Lower lobe of right lung (tissue), 2 donors: ENCODE measurements around the gene NMRK2. TPM values are rescaled to one million over a fixed set of nuclear protein-coding genes. Genes with fewer than 3 reads are reported as not detected.
"Not testable (repeated sequence)": the region's sequence is repeated elsewhere in the genome, so short reads cannot be mapped to it uniquely, and the experiment has no call there.

Experiments used
- ATAC-seq, 2 donors: fragments of 200-7000 bp; cut with Tn5 transposase; one replicate each; pipeline ENCODE4 v1.9.1; 2020 to 2022; ENCODE audit warnings: mild to moderate bottlenecking in 2 of 2, moderate library complexity in 2 of 2
- DNase-seq: peaks from one replicate; pipeline ENCODE4 v3.0.0-alpha.2; 2020
- H3K27ac ChIP-seq: fragments of 200-600 bp; one replicate; pipeline ENCODE4 v1.8.0; 2022
- H3K27me3 ChIP-seq: fragments of 200-600 bp; one replicate; pipeline ENCODE4 v1.8.0; 2022; ENCODE audit warnings: low read depth
- H3K36me3 ChIP-seq: fragments of 200-600 bp; one replicate; pipeline ENCODE4 v1.8.0; 2022; ENCODE audit warnings: mild to moderate bottlenecking
- H3K4me1 ChIP-seq: fragments of 200-600 bp; one replicate; pipeline ENCODE4 v1.8.0; 2022
- H3K4me3 ChIP-seq: fragments of 200-600 bp; one replicate; pipeline ENCODE4 v1.8.0; 2022; ENCODE audit warnings: mild to moderate bottlenecking
- H3K9me3 ChIP-seq: fragments of 200-600 bp; one replicate; pipeline ENCODE4 v1.8.0; 2022
- CTCF ChIP-seq: fragments of 200-600 bp; IDR thresholded peaks from one replicate; pipeline ENCODE4 v1.8.0; 2022; ENCODE audit warnings: antibody characterized with exemption, mild to moderate bottlenecking
- intact Hi-C: fragments of 100-400 bp; cut with DNase I; formaldehyde crosslinking; loops from one replicate; pipeline ENCODE4 v1.11.0; 2022
- total RNA-seq: library from RNA; stranded (reverse); fragmentation: NEBNext Ultra II Directional; extraction: Animal tissue kit (Norgen Biotek cat#: 25700); gene quantifications from one replicate; pipeline ENCODE4 v1.2.1, GENCODE V29; 2021
- donor health status: DM: no; HTN: yes; CAD: no; lungs with severe emphysema.

Gene NMRK2
- total RNA-seq, 1 donor from 2014 or later, result not detected

- H3K36me3 ChIP-seq, result peaks cover 72% of the 10 kb centered on the region
- H3K9me3 ChIP-seq, result no peaks in the 10 kb centered on the region
- ATAC-seq (no peak), DNase-seq (no peak)
- H3K4me3 ChIP-seq, result no peak overlapping the region
- peak overlapping the region; percentile 92 for H3K27ac ChIP-seq
- intact Hi-C loops, result no loop called here
- H3K27me3 ChIP-seq, result no peaks in the 10 kb centered on the region
- peaks cover 44% of the 10 kb centered on the region for H3K4me1 ChIP-seq
- no peak for TF ChIP-seq CTCF
Measured at GRCh38 chr19:3966051-3967017, 33.5 kb downstream of the NMRK2 start.

- Histone ChIP-seq H3K4me3 (peak overlapping the region; percentile 18), H3K36me3 (peaks cover 55% of the 10 kb centered on the region), H3K4me1 (peaks cover 47% of the 10 kb centered on the region), H3K27ac (peak overlapping the region; percentile 92)
- H3K27me3 ChIP-seq, H3K9me3 ChIP-seq, ATAC-seq, intact Hi-C loops, DNase-seq: not testable (repeated sequence)
Measured at GRCh38 chr19:3967983-3968382, 35.1 kb downstream of the NMRK2 start.

- H3K9me3 ChIP-seq, result no peaks in the 10 kb centered on the region
- no peaks in the 10 kb centered on the region for H3K27me3 ChIP-seq
- DNase-seq (peak; percentile 81), ATAC-seq (peak; percentile 82 to 87)
- H3K36me3 ChIP-seq, result peaks cover 47% of the 10 kb centered on the region
- no peak for TF ChIP-seq CTCF
- peak overlapping the region; percentile 81 for H3K4me3 ChIP-seq
- H3K27ac ChIP-seq, result peak overlapping the region; percentile 92
- intact Hi-C loops, result no loop called here
- H3K4me1 ChIP-seq, result peaks cover 47% of the 10 kb centered on the region
Measured at GRCh38 chr19:3968556-3969434, 35.9 kb downstream of the NMRK2 start.

- peak in 1 of 2 donors; percentile 11 for ATAC-seq
- intact Hi-C loops, result no loop called here
Measured at GRCh38 chr19:3969435-3970312, 36.8 kb downstream of the NMRK2 start.

More at GRCh38 chr19:3969435-3970312, 36.8 kb downstream of the NMRK2 start:
- TF ChIP-seq CTCF, result no peak
- Histone ChIP-seq H3K4me1 (peaks cover 47% of the 10 kb centered on the region), H3K27ac (peak overlapping the region; percentile 92), H3K9me3 (no peaks in the 10 kb centered on the region), H3K27me3 (no peaks in the 10 kb centered on the region), H3K4me3 (peak overlapping the region; percentile 81), H3K36me3 (peaks cover 38% of the 10 kb centered on the region)
- DNase-seq, result no peak
